Measurements from ENCODE around the gene CLEC4M. TPM values are rescaled to one million over a fixed set of nuclear protein-coding genes. Genes with fewer than 3 reads are reported as not detected.

Gene CLEC4M
- total RNA-seq, 1 experiment from 2014 or later, result not detected

DNA sequence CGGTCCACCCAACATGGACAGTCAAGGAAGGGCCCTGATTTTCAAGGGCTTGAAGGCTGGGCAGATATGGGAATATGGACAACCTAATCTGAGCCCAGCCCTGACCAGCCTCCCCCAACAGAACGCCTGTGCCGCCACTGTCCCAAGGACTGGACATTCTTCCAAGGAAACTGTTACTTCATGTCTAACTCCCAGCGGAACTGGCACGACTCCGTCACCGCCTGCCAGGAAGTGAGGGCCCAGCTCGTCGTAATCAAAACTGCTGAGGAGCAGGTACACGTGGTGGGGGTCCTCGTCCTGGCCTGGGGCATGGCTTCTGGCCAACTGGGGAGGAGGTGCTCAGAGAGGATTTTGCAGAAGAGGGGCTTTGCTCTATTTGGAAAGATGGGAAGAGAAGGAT, 3.5 kb downstream of the CLEC4M start:
- Mint-ChIP-seq H3K36me3 (ENCODE audit: insufficient read depth in 1 of 3, low read depth in 3 of 3) (peaks cover 0 to 12% (median 2%) of the 10 kb centered on the region in 3 experiments; a peak in 3 of 7 replicates), H3K4me1 (peaks cover 6 to 12% of the 10 kb centered on the region in 2 experiments), H3K9me3 (peaks cover 7 to 8% of the 10 kb centered on the region in 2 experiments), H3K27ac (no peak overlapping the region), H3K27me3 (ENCODE audit: low read depth) (peaks cover 41% of the 10 kb centered on the region), H3K4me3 (no peak overlapping the region)
- Histone ChIP-seq H2BK120ac (ENCODE audit: low read depth, low read length, poor library complexity, severe bottlenecking) (no peak overlapping the region), H4K8ac (replicated peaks; ENCODE audit: insufficient read length, low read depth, low read length) (no peak overlapping the region), H2AFZ (ENCODE audit: low read length) (no peak overlapping the region), H3K23me2 (ENCODE audit: insufficient read length, low read depth, low read length, poor library complexity, severe bottlenecking) (no peaks in the 10 kb centered on the region), H3K27me3 (ENCODE audit: insufficient read depth, low read length) (no peaks in the 10 kb centered on the region), H4K91ac (ENCODE audit: insufficient read length, low read depth, low read length) (no peak overlapping the region), H3K4ac (ENCODE audit: low read depth, low read length) (no peak overlapping the region), H2BK15ac (ENCODE audit: low read depth, low read length) (no peak overlapping the region), H3K79me1 (ENCODE audit: insufficient read depth, low read depth, low read length, poor library complexity, severe bottlenecking) (no peaks in the 10 kb centered on the region), H3K18ac (ENCODE audit: insufficient read length, low read depth, low read length) (no peak overlapping the region), H2BK12ac (ENCODE audit: insufficient read length, low read depth, low read length) (no peak overlapping the region), H3K4me1 (ENCODE audit: insufficient read depth, low read length) (no peaks in the 10 kb centered on the region), H4K5ac (ENCODE audit: insufficient read length, low read depth, low read length) (no peak overlapping the region), H3K14ac (ENCODE audit: insufficient read depth, low read length) (no peak overlapping the region), H3K9ac (ENCODE audit: extremely low read depth, insufficient read length, low read length) (no peak overlapping the region), H3K23ac (ENCODE audit: insufficient read length, low read depth, low read length) (no peak overlapping the region), H3K27ac (ENCODE audit: insufficient read length, low read depth, low read length) (no peak overlapping the region), H3T11ph (ENCODE audit: low read length) (no peak overlapping the region), H3K9me3 (ENCODE audit: control insufficient read depth, low read depth, low read length) (no peaks in the 10 kb centered on the region), H3K56ac (ENCODE audit: insufficient read length, low read depth, low read length) (no peak overlapping the region), H2AK5ac (ENCODE audit: insufficient read length, low read length) (no peak overlapping the region), H3K4me2 (ENCODE audit: insufficient read depth, insufficient read length, low read length) (no peak overlapping the region), H3K79me2 (ENCODE audit: insufficient read depth, low read length) (no peaks in the 10 kb centered on the region), H2BK20ac (ENCODE audit: low read depth, low read length, poor library complexity, severe bottlenecking) (no peak overlapping the region), H2BK5ac (ENCODE audit: insufficient read length, low read length) (no peak overlapping the region), H4K20me1 (ENCODE audit: control insufficient read depth, insufficient read depth, insufficient read length) (no peaks in the 10 kb centered on the region)
- TF ChIP-seq, protein P1, sequence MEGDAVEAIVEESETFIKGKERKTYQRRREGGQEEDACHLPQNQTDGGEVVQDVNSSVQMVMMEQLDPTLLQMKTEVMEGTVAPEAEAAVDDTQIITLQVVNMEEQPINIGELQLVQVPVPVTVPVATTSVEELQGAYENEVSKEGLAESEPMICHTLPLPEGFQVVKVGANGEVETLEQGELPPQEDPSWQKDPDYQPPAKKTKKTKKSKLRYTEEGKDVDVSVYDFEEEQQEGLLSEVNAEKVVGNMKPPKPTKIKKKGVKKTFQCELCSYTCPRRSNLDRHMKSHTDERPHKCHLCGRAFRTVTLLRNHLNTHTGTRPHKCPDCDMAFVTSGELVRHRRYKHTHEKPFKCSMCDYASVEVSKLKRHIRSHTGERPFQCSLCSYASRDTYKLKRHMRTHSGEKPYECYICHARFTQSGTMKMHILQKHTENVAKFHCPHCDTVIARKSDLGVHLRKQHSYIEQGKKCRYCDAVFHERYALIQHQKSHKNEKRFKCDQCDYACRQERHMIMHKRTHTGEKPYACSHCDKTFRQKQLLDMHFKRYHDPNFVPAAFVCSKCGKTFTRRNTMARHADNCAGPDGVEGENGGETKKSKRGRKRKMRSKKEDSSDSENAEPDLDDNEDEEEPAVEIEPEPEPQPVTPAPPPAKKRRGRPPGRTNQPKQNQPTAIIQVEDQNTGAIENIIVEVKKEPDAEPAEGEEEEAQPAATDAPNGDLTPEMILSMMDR (conservative IDR thresholded peaks at IDR 0.05), result no peak
- WGBS (ENCODE audit: extremely low coverage, insufficient read length, low lambda C conversion rate), result no CpG with 5 or more reads among the region's 11 CpGs
- DNase-seq, result no peak

Measured in H9 (cell line).